Measurements from ENCODE around the gene AMZ1.

- TF ChIP-seq CTCF (IDR thresholded peaks at IDR 0.05) (no peak), E2F1 (CRISPR knock-in tag; IDR thresholded peaks at IDR 0.05) (no peak), ZNF416 (CRISPR knock-in tag; IDR thresholded peaks at IDR 0.05) (no peak), JUN (CRISPR knock-in tag; IDR thresholded peaks at IDR 0.05) (no peak), CREB1 (CRISPR knock-in tag; IDR thresholded peaks at IDR 0.05) (no peak)
Measured at GRCh38 chr7:2650451-2650850, 37.6 kb upstream of the AMZ1 start.
